ENCODE measurements around the gene KCNJ15. TPM values are rescaled to one million over a fixed set of nuclear protein-coding genes. Genes with fewer than 3 reads are reported as not detected.

The KCNJ15 gene
- total RNA-seq, 1 experiment from 2014 or later = 7.8 TPM

- peak; percentile 80 for DNase-seq (ENCODE audit: low read depth)
These were observed 40.4 kb downstream of the KCNJ15 start for GRCh38 chr21:38297194-38297631.

GRCh38 chr21:38297871-38298270, 41.1 kb downstream of the KCNJ15 start:
- DNase-seq (ENCODE audit: low read depth) = no peak

- DNase-seq (ENCODE audit: low read depth) = no peak
These were observed 42.0 kb downstream of the KCNJ15 start for GRCh38 chr21:38298832-38299231.

GRCh38 chr21:38299671-38300070, 42.9 kb downstream of the KCNJ15 start:
- DNase-seq (ENCODE audit: low read depth) = no peak

- no peak for DNase-seq (ENCODE audit: low read depth)
These were observed 43.4 kb downstream of the KCNJ15 start for GRCh38 chr21:38300141-38300578.

GRCh38 chr21:38301321-38302214, 44.8 kb downstream of the KCNJ15 start:
- DNase-seq (ENCODE audit: low read depth) = no peak

- peak; percentile 91 for DNase-seq (ENCODE audit: low read depth)
These were observed 46.5 kb downstream of the KCNJ15 start for GRCh38 chr21:38303300-38303699.

- DNase-seq (ENCODE audit: low read depth) = peak; percentile 94
These were observed 49.8 kb downstream of the KCNJ15 start for GRCh38 chr21:38306433-38307141.

GRCh38 chr21:38307771-38308531, 51.2 kb downstream of the KCNJ15 start:
- no peak for DNase-seq (ENCODE audit: low read depth)

GRCh38 chr21:38308532-38309119, 51.8 kb downstream of the KCNJ15 start:
- DNase-seq (ENCODE audit: low read depth) = no peak

GRCh38 chr21:38310646-38311485, 54.1 kb downstream of the KCNJ15 start:
- peak; percentile 25 for DNase-seq (ENCODE audit: low read depth)

- peak; percentile 31 for DNase-seq (ENCODE audit: low read depth)
These were observed 55.0 kb downstream of the KCNJ15 start for GRCh38 chr21:38311765-38312164.

GRCh38 chr21:38312822-38313221, 56.0 kb downstream of the KCNJ15 start:
- DNase-seq (ENCODE audit: low read depth) = no peak

- no peak for DNase-seq (ENCODE audit: low read depth)
These were observed 57.8 kb downstream of the KCNJ15 start for GRCh38 chr21:38314558-38314957.

- DNase-seq (ENCODE audit: low read depth) = no peak
These were observed 58.3 kb downstream of the KCNJ15 start for GRCh38 chr21:38315122-38315521.

GRCh38 chr21:38319781-38320180, 63.0 kb downstream of the KCNJ15 start:
- DNase-seq (ENCODE audit: low read depth) = no peak

GRCh38 chr21:38321568-38321967, 64.8 kb downstream of the KCNJ15 start:
- no peak for DNase-seq (ENCODE audit: low read depth)

GRCh38 chr21:38322311-38322950, 65.6 kb downstream of the KCNJ15 start:
- DNase-seq (ENCODE audit: low read depth) = no peak

- peak; percentile 99 for DNase-seq (ENCODE audit: low read depth)
These were observed 67.1 kb downstream of the KCNJ15 start for GRCh38 chr21:38323721-38324531.

All from HT1080 (cell line).